Fibroblast of lung (primary cell): Measurements from ENCODE around the gene OSTC.

Experiments used
- EZH2 ChIP-seq: IDR thresholded peaks from 2 replicates; pipeline ENCODE4 v1.5.1; 2012; ENCODE audit warnings: low read length, control low read depth, mild to moderate bottlenecking; ENCODE audit errors: missing control alignments
- TF ChIP-seq, protein P1 (sequence below), 2 donors: IDR thresholded peaks in 1 of 2; conservative IDR thresholded peaks in 1 of 2; 1 replicate in 1 of 2; 2 replicates in 1 of 2; pipeline ENCODE4 v1.5.1; 2011 to 2012; ENCODE audit warnings: low read length in 2 of 2, control low read depth in 1 of 2, inconsistent platforms in 1 of 2, low read depth in 1 of 2, mild to moderate bottlenecking in 1 of 2

DNA sequence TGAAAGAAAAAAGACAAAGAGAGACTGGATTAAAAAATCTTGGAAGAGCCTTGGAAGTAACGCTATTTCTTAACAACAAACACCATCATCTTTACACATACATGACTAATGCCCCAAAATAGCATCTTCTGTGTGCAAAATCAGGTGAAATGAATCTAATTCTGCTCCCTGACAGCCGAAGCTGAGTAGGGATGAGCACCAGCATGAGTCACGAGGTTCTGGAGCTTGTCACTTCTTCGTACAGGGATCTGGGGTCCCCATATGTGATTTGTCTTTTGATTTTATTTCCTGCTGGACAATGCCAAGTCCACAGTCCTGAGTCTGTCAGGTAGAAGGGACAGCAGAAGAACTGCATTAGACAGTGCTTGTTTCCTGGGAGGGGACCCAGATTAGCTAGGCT lies 55.9 kb downstream of the OSTC start:
- TF ChIP-seq, protein P1, sequence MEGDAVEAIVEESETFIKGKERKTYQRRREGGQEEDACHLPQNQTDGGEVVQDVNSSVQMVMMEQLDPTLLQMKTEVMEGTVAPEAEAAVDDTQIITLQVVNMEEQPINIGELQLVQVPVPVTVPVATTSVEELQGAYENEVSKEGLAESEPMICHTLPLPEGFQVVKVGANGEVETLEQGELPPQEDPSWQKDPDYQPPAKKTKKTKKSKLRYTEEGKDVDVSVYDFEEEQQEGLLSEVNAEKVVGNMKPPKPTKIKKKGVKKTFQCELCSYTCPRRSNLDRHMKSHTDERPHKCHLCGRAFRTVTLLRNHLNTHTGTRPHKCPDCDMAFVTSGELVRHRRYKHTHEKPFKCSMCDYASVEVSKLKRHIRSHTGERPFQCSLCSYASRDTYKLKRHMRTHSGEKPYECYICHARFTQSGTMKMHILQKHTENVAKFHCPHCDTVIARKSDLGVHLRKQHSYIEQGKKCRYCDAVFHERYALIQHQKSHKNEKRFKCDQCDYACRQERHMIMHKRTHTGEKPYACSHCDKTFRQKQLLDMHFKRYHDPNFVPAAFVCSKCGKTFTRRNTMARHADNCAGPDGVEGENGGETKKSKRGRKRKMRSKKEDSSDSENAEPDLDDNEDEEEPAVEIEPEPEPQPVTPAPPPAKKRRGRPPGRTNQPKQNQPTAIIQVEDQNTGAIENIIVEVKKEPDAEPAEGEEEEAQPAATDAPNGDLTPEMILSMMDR (conservative IDR thresholded peaks at IDR 0.05 in 1 of 2, IDR thresholded peaks at IDR 0.05 in 1 of 2; ENCODE audit: low read depth in 1 of 2, low read length in 2 of 2): no peak
- TF ChIP-seq EZH2: no peak
